GM18873 (cell line): ENCODE results near the gene NAA16.
"Not testable (repeated sequence)": the region's sequence is repeated elsewhere in the genome, so short reads cannot be mapped to it uniquely, and the experiment has no call there.

Source experiments
- ATAC-seq: cut with Tn5 transposase; IDR thresholded peaks from one replicate; pipeline ENCODE4 v1.9.1; 2021; ENCODE audit warnings: mild to moderate bottlenecking, moderate library complexity, moderate number of reproducible peaks; ENCODE audit not compliant: unreplicated experiment, low FRiP score

Gene NAA16

DNA sequence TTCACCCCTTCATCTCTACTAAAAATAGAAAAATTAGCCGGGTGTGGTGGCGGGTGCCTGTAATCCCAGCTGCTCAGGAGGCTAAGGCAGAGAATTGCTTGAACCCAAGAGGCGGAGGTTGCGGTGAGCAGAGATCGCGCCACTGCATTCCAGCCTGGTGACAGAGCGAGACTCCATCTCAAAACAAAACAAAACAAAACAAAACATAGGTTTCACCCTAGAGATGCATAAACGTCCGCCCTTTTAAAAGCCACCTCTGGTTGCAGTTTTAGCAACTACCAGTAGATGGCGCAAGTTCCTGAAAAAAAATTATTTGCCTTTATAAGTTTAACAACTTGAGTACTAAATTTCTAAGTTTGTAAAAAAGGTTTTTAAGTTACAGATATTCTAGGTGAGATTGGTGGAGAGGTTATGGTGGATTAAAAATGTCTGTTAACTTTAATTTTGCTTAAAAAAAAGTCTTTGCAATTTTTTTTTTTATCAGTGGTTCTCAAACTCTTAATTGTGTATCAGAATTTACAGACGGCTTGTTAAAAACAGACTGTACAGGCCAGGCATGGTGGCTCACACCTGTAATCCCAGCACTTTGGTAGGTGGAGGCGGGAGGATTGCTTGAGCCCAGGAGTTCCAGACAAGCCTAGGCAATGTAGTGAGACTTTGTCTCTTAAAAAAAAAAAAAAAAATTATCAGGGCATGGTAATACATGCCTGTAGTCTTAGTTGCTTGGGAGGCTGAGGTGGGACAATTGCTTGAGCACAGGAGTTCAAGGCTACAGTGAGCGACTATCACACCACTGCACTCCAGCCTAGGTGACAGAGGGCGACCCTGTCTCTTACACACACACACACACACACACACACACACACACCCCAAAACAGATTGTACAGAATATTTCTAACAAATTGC is 42.1 kb downstream of the NAA16 start:
- no peak for ATAC-seq

DNA sequence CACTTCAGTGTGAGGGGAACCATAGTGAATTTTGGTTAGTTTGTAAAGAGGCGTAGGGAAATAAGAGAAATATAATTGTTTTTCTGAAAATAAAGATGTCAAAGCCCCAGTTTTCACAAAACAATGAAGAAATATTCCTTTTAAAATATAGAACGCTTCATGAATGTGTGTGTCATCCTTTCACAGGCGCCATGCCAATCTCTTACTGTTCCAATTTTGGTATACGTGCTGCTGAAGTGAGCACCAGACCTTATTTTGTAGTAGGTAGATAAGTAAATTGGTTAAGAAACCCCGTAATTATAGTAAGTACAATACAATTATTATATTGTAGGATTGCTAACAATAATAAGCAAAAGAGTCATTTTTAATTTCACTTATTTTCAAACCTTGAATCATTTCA is 43.3 kb downstream of the NAA16 start:
- no peak for ATAC-seq

DNA sequence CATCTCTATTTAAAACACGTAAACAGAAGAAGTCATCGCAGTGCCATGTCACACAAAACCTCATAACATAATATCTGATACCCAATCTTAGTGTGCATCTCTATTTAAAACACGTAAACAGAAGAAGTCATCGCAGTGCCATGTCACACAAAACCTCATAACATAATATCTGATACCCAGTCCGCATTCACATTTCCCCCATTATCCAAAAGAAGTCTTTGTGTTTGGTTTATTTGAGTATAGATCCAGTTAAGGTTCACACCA is 45.2 kb downstream of the NAA16 start:
- ATAC-seq: not testable (repeated sequence)

DNA sequence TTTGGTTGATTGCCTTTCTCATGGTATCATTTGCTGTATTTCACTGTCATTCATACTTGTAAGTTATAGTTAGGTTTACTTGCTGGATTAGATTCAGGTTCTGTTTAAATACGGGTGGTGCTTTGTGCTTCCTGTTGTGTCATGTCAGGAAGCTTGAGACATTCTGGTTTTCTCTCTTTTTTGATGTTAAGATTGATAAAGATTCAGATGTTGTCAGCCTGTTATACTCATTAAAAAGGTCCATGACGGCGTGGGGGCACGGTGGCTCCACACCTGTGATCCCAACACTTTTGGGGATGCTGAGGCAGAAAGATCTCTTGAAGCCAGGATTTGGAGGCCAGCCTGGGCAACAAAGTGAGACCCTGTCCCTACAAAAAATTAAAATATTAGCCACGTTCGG is 45.7 kb downstream of the NAA16 start:
- no peak for ATAC-seq

DNA sequence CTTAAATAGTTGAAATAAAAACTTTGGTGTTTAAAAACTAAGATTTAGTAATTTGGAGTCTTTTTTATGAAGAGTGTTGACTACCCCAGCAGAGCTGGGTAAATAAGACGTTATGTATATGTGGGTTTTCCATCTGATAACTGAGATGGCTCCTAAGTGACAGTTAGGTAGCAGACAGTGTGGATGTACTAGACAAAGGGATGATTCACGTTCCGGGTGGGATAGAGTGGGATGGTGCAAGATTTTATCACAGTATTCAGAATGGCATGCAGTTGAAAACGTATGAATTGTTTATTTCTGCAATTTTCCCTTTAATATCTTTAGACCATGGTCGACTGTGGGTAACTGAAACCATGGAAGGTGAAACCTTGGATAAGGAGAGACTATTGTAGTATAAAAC is 50.4 kb downstream of the NAA16 start:
- ATAC-seq: no peak

DNA sequence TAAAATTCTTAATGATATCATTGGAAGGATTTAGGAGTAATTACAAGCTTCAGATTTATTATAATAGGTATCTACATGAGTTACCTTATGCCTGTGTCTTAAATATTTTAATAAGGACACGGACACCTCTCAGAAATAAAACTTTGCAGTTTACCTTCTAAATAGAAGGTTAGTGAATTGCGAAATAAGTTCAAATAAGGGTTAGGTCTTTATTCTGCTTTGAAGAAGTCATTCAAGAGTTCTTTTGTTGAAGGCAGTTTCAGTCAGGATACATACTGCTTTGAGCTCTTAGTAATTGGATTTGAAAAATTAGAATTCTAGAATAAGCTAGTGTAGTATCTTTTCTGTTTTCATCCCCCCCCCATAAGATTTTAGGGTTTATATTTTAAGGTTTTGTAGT is 53.0 kb downstream of the NAA16 start:
- ATAC-seq: no peak

DNA sequence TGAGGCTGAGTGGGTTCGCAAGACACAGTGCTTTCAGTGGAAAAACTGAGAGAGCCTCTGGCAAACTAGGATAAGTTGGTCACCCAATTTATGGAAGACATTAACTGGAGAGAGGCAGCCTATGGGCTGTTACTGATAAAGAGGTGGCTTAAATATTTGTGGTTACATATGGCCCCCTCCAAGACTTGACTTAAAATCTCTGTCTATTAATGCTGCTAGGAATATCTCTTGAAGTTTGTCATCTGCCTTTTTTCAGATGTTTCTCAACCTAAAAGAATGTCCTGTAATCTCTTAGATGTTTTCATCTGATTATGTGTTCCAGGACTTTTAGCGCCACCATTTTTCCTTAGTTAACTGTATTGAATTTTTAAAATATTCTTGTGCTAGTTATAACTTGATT is 54.6 kb downstream of the NAA16 start:
- no peak for ATAC-seq

DNA sequence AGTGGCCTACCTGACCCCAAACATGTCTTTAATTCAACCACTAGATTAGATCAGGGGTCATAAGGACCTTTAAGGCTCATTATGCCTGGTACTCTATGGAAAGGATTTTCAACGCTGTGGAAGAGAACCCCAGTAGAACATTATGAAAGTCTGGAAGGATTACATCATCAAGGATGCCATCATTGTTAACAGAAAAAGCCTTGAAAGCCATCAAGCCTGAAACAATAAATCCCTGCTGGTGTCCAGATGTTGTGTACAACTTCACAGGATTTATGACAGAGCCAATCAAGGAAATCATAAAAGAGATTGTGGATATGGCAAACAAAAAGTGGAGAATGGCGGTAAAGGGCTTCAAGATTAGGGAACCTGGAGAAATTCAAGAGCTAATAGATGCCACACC is 59.7 kb downstream of the NAA16 start:
- no peak for ATAC-seq

DNA sequence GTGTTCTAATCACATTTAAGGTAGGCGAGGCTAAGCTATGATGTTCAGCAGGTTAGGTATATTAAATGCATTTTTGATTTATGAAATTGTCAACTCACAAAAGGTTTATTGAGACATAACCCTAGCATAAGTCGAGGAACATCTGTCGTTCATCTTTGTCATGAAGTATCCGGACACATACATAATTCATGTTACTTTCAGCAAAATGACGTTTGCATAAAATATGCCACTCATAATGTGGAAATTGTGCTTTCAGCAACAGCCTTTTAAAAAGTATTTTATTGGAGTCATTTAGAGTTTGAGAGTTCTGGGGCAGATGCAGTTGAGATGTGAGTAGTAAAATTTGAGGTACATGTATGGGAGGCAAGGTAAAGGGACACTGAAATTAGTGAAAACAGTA is 66.4 kb downstream of the NAA16 start:
- ATAC-seq: no peak

DNA sequence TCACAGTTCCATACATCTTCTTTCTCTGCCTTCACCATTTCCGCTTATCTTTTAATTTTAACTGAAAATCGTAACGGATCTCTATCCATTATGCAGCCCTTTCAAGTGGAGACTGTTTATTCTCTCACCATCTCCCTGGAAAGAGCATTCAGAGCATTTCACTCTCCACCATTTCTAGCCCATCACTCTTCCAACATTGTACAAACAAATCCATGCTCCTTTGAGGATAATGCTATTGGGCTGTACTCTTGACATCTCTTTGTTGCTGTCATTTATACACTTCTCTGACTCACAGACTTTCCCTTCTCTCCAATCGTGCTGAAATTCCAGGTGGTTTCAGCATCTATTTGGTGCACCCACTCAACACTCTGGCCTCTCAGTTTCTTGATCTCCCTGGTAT is 71.4 kb downstream of the NAA16 start:
- no peak for ATAC-seq

DNA sequence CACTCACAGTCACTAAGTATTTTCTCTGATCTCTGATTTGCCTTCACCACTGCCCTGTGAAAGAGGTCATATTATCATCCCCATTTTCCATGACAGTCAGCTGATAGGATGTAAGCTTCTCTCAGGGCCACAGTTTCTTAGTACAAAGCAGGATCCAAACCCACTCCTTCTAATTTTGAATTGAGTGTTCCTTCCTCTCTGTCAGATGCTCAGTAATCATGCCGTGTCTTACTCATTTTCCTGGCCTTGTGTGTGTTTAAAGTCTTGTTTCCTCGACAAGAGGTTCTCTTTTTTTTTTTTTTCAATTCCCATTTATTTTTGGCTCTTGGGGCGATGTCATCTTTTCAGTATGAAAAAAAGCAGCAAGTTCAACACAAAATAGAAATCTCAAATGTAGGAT is 72.3 kb downstream of the NAA16 start:
- ATAC-seq: no peak

DNA sequence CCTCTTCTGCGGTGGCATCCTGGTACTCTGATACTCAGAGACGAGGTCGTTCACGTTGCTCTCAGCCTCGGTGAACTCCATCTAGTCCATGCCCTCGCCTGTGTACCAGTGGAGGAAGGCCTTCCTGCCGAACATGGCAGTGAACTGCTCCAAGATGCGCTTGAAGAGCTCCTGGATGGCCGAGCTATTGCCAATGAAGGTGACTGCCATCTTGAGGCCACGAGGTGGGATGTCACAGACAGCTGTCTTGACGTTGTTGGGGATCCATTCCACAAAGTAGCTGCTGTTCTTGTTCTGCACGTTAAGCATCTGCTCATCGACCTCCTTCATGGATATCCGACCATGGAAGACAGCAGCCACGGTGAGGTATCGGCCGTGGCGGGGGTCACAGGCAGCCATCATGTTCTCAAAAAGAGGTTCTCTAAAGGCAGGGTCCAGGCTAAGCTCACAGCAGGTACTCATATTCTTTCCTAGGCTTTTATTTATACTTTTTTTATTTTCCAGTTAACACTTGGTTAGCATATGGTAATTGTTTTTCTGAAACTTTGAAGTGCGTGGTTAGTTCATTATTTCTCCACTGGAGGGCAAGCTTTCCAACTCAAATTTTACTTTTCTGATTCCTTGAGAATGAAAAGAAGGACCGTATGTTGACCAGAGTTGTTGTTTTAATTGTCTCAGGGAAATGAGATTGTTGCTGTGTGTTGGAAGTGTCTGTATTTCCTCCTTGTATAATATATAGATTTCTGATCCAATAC is 73.9 kb downstream of the NAA16 start:
- ATAC-seq: no peak

DNA sequence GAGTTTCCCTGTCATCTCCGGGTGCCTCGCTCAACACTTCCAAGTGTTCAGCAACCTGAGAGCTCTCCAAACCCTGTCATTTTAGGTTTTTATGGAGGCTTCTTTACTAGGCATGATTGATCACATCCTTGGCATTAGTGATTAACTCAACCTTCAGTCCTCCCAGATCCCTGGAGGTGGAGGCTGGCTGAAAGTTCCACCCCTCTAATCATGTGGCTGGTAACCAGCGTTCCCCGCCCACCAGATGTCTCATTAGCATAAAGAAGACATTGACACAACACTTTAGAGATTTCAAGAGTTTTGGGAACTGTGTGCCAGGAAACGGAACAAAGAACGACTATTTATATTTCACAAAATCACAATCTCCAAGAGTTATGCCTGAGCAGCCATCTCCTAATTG is 75.1 kb downstream of the NAA16 start:
- ATAC-seq: no peak

DNA sequence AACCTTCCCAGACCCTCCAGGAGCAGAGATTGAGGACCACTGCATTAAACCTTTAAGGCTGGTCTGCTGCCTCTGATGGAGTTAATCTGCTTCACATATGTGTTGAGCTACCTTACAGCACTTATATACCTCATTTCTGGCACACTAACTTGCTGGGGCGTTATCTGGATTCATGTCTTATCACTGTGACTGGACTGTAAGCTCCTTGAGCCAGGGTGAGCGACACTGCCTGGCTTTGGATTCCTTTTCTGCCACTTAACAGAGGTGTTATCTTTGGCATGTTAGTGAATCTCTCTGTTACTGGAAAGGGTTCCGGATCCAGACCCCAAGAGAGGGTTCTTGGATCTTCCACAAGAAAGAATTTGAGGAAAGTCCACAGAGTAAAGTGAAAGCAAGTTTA is 76.5 kb downstream of the NAA16 start:
- ATAC-seq: no peak

DNA sequence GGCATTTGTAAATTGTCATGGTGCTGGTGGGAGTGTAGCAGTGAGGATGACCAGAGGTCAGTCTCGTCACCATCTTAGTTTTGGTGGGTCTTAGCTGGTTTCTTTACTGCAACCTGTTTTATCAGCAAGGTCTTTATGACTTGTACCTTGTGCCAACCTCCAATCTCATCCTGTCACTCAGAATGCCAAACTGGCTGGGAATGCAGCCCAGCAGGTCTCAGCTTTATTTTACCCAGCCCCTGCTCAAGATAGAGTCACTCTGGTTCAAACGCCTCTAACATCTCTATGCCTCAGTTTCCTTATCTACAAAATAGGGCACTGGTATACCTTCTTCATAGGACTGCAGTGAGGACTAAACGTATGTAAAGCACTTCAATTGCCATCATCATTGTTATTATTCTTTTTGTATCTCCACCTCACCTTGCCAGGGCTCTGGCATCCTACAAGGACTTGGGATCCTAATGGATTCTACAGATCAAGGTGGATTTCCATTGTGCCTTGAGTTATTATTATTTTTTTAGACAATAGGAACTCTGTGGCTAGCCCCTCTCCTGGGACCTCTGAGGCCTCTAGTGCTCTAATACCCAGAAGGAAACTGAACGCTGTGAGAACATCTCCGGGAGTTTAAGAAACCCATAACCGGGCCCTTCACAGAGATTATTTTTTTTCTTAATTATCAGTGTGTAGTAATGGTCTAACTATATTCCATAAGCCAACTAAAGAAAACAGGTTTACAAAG is 77.2 kb downstream of the NAA16 start:
- no peak for ATAC-seq

DNA sequence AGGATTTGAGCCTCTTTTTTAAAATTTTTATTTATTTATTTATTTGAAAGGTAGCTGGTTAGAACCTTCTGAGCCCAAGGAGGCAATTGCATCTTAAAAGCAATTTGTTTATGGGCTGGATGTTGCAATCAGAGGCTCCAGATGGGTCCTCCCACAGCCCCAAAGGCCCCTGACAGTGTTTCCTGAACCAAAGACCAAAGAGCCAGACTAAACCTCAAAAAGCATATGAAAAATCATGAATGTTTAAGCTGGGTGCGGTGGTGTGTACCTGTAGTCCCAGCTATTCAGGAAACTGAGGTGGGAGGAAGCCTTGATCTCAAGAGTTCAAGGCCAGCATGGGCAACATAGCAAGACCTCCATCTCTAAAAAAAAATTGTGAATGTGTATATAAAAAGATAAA is 78.5 kb downstream of the NAA16 start:
- no peak for ATAC-seq

DNA sequence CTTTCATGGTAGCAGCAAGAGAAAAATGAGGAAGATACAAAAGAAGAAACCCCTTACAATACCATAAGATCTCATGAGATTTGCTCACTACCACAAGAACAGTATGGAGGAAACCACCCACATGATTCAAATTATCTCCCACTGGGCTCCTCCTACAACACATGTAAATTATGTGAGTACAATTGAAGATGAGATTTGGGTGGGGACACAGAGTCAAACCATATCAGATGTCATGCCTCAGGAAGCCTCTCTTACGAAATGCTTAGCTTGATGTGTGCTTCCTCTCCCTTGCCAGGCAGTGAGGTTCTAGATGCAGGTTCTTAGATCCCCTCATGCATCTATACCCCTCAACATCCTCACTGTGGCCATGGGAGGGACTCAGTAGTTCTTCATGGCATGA is 83.1 kb downstream of the NAA16 start:
- no peak for ATAC-seq

DNA sequence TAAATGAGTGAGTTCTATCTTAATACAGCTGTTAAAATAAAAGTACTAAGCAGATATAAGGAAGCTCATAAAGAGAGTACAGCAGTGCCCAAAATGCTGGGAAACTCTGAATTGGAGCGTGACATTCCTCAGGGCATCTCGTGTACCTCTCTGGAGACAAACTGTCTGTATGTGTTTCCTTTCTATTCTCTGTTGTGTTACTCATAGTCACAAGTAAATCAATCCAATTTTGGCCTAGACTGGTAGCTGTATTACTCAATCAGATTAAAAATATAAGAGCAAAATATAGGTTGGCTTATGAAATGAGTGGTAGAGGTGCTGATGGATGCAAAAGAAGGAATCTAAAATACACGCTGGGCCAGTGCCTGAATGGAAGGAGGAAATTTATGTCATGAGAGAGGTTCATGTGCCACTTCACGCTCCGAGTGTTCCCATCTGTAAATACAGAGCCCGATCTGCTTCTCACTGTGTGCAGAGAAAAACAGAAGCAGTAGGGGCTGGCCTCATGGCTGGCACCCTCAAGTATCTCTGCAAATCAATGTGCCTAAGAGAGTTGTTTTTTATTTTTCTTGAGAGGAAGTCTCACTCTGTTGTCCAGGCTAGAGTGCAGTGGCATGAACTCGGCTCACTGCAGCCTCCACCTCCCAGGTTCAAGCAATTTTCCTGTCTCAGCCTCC is 87.6 kb downstream of the NAA16 start:
- ATAC-seq: no peak

DNA sequence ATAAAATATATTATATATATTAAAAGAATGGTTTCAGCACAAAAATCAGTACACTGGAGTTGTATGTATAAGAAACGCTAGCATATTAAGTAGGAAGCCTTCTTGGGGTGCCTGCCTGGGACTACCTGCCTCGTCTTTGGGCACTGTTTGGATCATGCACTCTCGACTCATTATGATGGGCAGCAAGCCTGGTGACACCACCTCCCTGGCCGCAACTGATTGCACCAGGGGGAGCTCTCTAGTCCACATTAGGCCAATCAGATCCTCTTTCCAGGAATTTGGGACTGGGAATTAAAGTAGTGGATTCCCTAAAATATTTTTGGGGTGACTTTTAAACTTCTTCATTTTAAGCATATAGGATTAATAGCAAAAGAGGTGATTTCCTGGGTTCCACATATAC is 90.3 kb downstream of the NAA16 start:
- ATAC-seq: no peak

DNA sequence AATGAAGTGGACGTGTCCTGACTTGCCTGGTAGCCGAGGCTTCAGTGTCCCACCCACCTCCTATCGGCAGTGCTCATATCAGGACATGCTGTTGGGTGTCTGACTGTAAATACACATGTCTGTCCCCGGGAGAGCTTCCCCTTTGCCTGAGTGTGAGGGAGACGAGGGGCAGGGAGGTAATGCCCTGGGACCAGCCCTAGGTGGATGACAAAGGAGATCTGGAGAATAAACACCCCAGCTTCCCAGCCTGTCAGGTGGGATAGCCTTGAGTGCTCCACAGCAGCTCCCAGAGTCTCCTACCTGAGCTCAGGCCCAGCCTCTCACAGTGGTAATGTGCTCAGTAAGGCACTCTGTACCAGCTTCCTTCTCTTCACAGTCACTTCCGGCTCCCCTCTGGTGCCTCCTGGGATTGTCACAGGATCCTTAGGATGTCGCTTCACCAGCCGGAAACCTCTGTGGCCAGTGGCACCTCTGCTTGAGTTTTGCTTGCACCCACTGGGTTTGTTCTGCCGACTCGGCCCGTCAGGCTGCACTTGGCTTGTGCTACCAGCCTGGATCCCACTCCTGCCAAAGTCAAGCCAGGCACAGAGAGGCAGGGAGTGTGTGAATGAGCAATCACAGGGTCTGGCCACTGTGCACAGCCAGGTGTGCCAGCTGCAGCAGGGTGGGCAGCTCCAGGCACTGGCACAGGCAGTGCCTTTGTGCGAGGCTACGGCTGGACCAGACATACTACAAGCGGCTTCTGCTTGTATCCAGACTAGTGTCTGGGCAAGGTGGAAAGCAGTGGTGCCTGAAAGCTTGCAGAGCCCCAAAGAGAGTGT is 91.8 kb downstream of the NAA16 start:
- no peak for ATAC-seq
